ENCODE data around the gene SGPP2. TPM values are rescaled to one million over a fixed set of nuclear protein-coding genes. Genes with fewer than 3 reads are reported as not detected.

SGPP2 gene
- total RNA-seq, 1 donor from 2014 or later, result 0.20 TPM

- no peaks in the 10 kb centered on the region for H3K36me3 Mint-ChIP-seq (ENCODE audit: low read depth, unreplicated experiment)
- TF ChIP-seq EZH2 (IDR thresholded peaks at IDR 0.05; ENCODE audit: insufficient read depth, low read length) (no peak), CTCF (IDR thresholded peaks at IDR 0.05; ENCODE audit: insufficient read depth, low read depth, low read length) (no peak)
- peaks cover 5% of the 10 kb centered on the region for H3K36me3 ChIP-seq (ENCODE audit: insufficient read depth, low read length)
- H3K4me3 Mint-ChIP-seq (ENCODE audit: unreplicated experiment), result no peak overlapping the region
- no peak overlapping the region for H3K4me2 ChIP-seq (ENCODE audit: low read length)
- H3K4me1 ChIP-seq (ENCODE audit: insufficient read depth, low read length), result no peaks in the 10 kb centered on the region
- no peaks in the 10 kb centered on the region for H3K27me3 ChIP-seq (ENCODE audit: insufficient read depth, low read length)
- H3K27ac Mint-ChIP-seq (ENCODE audit: unreplicated experiment), result no peak overlapping the region
- no peaks in the 10 kb centered on the region for H3K4me1 Mint-ChIP-seq (ENCODE audit: low read depth, unreplicated experiment)
- H3K9ac ChIP-seq (ENCODE audit: low read length), result no peak overlapping the region
- no peak for DNase-seq (ENCODE audit: low read depth)
- no peaks in the 10 kb centered on the region for H3K27me3 Mint-ChIP-seq (ENCODE audit: low read depth, unreplicated experiment)
- H4K20me1 ChIP-seq (ENCODE audit: insufficient read depth, low read length), result no peaks in the 10 kb centered on the region
- H2AFZ ChIP-seq (ENCODE audit: low read depth, low read length), result no peak overlapping the region
- H3K27ac ChIP-seq (ENCODE audit: low read depth, low read length), result no peak overlapping the region
- H3K4me3 ChIP-seq (ENCODE audit: insufficient read depth, low read depth, low read length), result no peak overlapping the region
- H3K79me2 ChIP-seq (ENCODE audit: insufficient read depth, low read length), result no peaks in the 10 kb centered on the region
- no peak for FAIRE-seq
- H3K9me3 Mint-ChIP-seq (ENCODE audit: unreplicated experiment), result no peaks in the 10 kb centered on the region
- H3K9me3 ChIP-seq (ENCODE audit: insufficient read depth, low read depth, low read length), result no peaks in the 10 kb centered on the region
These were observed 182.0 kb downstream of the SGPP2 start for GRCh38 chr2:222606306-222606705.

- H3K79me2 ChIP-seq (ENCODE audit: insufficient read depth, low read length), result no peaks in the 10 kb centered on the region
- FAIRE-seq, result no peak
- no peaks in the 10 kb centered on the region for H3K27me3 ChIP-seq (ENCODE audit: insufficient read depth, low read length)
- H3K27ac ChIP-seq (ENCODE audit: low read depth, low read length), result no peak overlapping the region
- no peak overlapping the region for H3K9ac ChIP-seq (ENCODE audit: low read length)
- H3K4me2 ChIP-seq (ENCODE audit: low read length), result no peak overlapping the region
- Mint-ChIP-seq H3K27ac (ENCODE audit: unreplicated experiment) (no peak overlapping the region), H3K4me3 (ENCODE audit: unreplicated experiment) (no peak overlapping the region), H3K36me3 (ENCODE audit: low read depth, unreplicated experiment) (peaks cover 2% of the 10 kb centered on the region), H3K9me3 (ENCODE audit: unreplicated experiment) (no peaks in the 10 kb centered on the region), H3K27me3 (ENCODE audit: low read depth, unreplicated experiment) (no peaks in the 10 kb centered on the region), H3K4me1 (ENCODE audit: low read depth, unreplicated experiment) (no peaks in the 10 kb centered on the region)
- H3K4me1 ChIP-seq (ENCODE audit: insufficient read depth, low read length), result no peaks in the 10 kb centered on the region
- H2AFZ ChIP-seq (ENCODE audit: low read depth, low read length), result no peak overlapping the region
- H3K4me3 ChIP-seq (ENCODE audit: insufficient read depth, low read depth, low read length), result no peak overlapping the region
- H4K20me1 ChIP-seq (ENCODE audit: insufficient read depth, low read length), result no peaks in the 10 kb centered on the region
- H3K9me3 ChIP-seq (ENCODE audit: insufficient read depth, low read depth, low read length), result no peaks in the 10 kb centered on the region
- H3K36me3 ChIP-seq (ENCODE audit: insufficient read depth, low read length), result peaks cover 18% of the 10 kb centered on the region
- DNase-seq (ENCODE audit: low read depth), result no peak
- TF ChIP-seq EZH2 (IDR thresholded peaks at IDR 0.05; ENCODE audit: insufficient read depth, low read length) (no peak), CTCF (IDR thresholded peaks at IDR 0.05; ENCODE audit: insufficient read depth, low read depth, low read length) (no peak)
These were observed 183.7 kb downstream of the SGPP2 start for GRCh38 chr2:222608081-222608480.

DNA sequence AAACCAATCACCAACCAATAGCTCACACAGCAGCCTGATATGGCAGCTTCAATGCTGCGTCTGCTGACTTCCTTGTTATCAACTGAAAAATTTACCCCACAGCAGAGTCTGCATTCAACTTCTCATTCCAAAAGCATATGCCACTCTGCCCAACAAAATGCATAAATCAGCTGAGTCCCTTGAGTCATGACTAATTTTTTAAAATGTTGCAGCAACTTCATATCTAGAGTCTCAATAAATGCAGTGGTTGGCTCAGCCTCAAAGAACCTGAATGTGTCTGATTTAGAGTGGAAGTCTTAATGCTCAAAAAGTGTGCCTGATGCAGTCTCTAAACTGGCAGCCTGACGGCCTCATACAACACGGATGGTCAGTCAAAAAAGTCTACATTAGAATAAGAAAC, 185.0 kb downstream of the SGPP2 start:
- Histone ChIP-seq H3K4me3 (ENCODE audit: insufficient read depth, low read depth, low read length) (no peak overlapping the region), H2AFZ (ENCODE audit: low read depth, low read length) (no peak overlapping the region), H3K79me2 (ENCODE audit: insufficient read depth, low read length) (no peaks in the 10 kb centered on the region), H3K27ac (ENCODE audit: low read depth, low read length) (no peak overlapping the region), H3K36me3 (ENCODE audit: insufficient read depth, low read length) (peaks cover 20% of the 10 kb centered on the region), H3K9ac (ENCODE audit: low read length) (no peak overlapping the region), H4K20me1 (ENCODE audit: insufficient read depth, low read length) (no peaks in the 10 kb centered on the region), H3K4me1 (ENCODE audit: insufficient read depth, low read length) (no peaks in the 10 kb centered on the region), H3K4me2 (ENCODE audit: low read length) (no peak overlapping the region), H3K9me3 (ENCODE audit: insufficient read depth, low read depth, low read length) (no peaks in the 10 kb centered on the region), H3K27me3 (ENCODE audit: insufficient read depth, low read length) (no peaks in the 10 kb centered on the region)
- DNase-seq (ENCODE audit: low read depth) (peak; percentile 20), FAIRE-seq (no peak)
- Mint-ChIP-seq H3K27me3 (ENCODE audit: low read depth, unreplicated experiment) (no peaks in the 10 kb centered on the region), H3K36me3 (ENCODE audit: low read depth, unreplicated experiment) (peaks cover 2% of the 10 kb centered on the region), H3K27ac (ENCODE audit: unreplicated experiment) (no peak overlapping the region), H3K4me3 (ENCODE audit: unreplicated experiment) (no peak overlapping the region), H3K9me3 (ENCODE audit: unreplicated experiment) (no peaks in the 10 kb centered on the region), H3K4me1 (ENCODE audit: low read depth, unreplicated experiment) (no peaks in the 10 kb centered on the region)
- no peak for TF ChIP-seq CTCF (IDR thresholded peaks at IDR 0.05; ENCODE audit: insufficient read depth, low read depth, low read length)
- no peak for TF ChIP-seq EZH2 (IDR thresholded peaks at IDR 0.05; ENCODE audit: insufficient read depth, low read length)

Other genes starting within 250 kb of the SGPP2 start
- not detected in 2 replicates for gene PAX3, start 125.5 kb upstream of the SGPP2 start, total RNA-seq
- 21.9 and 23.1 TPM in 2 replicates for gene FARSB, start 231.5 kb downstream of the SGPP2 start, total RNA-seq
- not detected in 2 replicates for gene MOGAT1, start 247.1 kb downstream of the SGPP2 start, total RNA-seq

Data from astrocyte (in vitro differentiated cells and primary cell).